Inflammatory macrophage treated with lipopolysaccharide for 4 hours (primary cell): ENCODE results near the gene LRP3.
"Not testable (repeated sequence)": the region's sequence is repeated elsewhere in the genome, so short reads cannot be mapped to it uniquely, and the experiment has no call there.

Experiments used
- DNase-seq: peaks from one replicate; pipeline ENCODE4 v3.0.0-alpha.2; 2020

The LRP3 gene

GRCh38 chr19:33193865-33194362, at the start of gene LRP3:
Gene LRP3 (plus strand): TSS chr19:33194330. CDS start chr19:33194786, 456 bp downstream.
- no peak for DNase-seq

- DNase-seq: no peak
Measured at GRCh38 chr19:33146209-33146608, 47.9 kb upstream of the LRP3 start.

GRCh38 chr19:33147538-33147937, 46.6 kb upstream of the LRP3 start:
- no peak for DNase-seq

GRCh38 chr19:33150852-33151518, 43.1 kb upstream of the LRP3 start:
- no peak for DNase-seq

- peak; percentile 74 for DNase-seq
Measured at GRCh38 chr19:33152176-33152575, 42.0 kb upstream of the LRP3 start.

GRCh38 chr19:33152625-33153024, 41.5 kb upstream of the LRP3 start:
- not testable (repeated sequence) for DNase-seq

GRCh38 chr19:33154313-33154712, 39.8 kb upstream of the LRP3 start:
- not testable (repeated sequence) for DNase-seq

- DNase-seq: peak; percentile 56
Measured at GRCh38 chr19:33156334-33156733, 37.8 kb upstream of the LRP3 start.

- DNase-seq: no peak
Measured at GRCh38 chr19:33157906-33158305, 36.2 kb upstream of the LRP3 start.

- DNase-seq: no peak
Measured at GRCh38 chr19:33158365-33158764, 35.8 kb upstream of the LRP3 start.

GRCh38 chr19:33159149-33159548, 35.0 kb upstream of the LRP3 start:
- DNase-seq: no peak

- no peak for DNase-seq
Measured at GRCh38 chr19:33159893-33160292, 34.2 kb upstream of the LRP3 start.

GRCh38 chr19:33161201-33161600, 32.9 kb upstream of the LRP3 start:
- no peak for DNase-seq

GRCh38 chr19:33163481-33163880, 30.6 kb upstream of the LRP3 start:
- DNase-seq: peak; percentile 28

GRCh38 chr19:33166037-33166436, 28.1 kb upstream of the LRP3 start:
- DNase-seq: not testable (repeated sequence)

GRCh38 chr19:33167438-33167837, 26.7 kb upstream of the LRP3 start:
- no peak for DNase-seq

- no peak for DNase-seq
Measured at GRCh38 chr19:33168528-33168927, 25.6 kb upstream of the LRP3 start.

GRCh38 chr19:33171222-33171795, 22.8 kb upstream of the LRP3 start:
- no peak for DNase-seq

- DNase-seq: no peak
Measured at GRCh38 chr19:33171916-33172359, 22.2 kb upstream of the LRP3 start.

GRCh38 chr19:33174186-33174585, 19.9 kb upstream of the LRP3 start:
- no peak for DNase-seq

- no peak for DNase-seq
Measured at GRCh38 chr19:33175156-33175782, 18.9 kb upstream of the LRP3 start.

GRCh38 chr19:33175886-33176669, 18.1 kb upstream of the LRP3 start:
- no peak for DNase-seq
